Sigmoid colon (tissue), 4 donors: ENCODE measurements around the gene VPS13D.

ENCODE experiments used
- CTCF ChIP-seq, 4 experiments: fragments of 450-650 bp in 3 of 4; fragments of 200-600 bp in 1 of 4; IDR thresholded peaks; one replicate each; pipeline ENCODE4 v1.5.1; 2016 to 2019; ENCODE audit warnings: antibody characterized with exemption in 4 of 4, mild to moderate bottlenecking in 3 of 4, moderate library complexity in 2 of 4
- EP300 ChIP-seq, 4 donors: sonication (generic); formaldehyde crosslinking; IDR thresholded peaks; one replicate each; pipeline ENCODE4 v1.6.1; 2017; ENCODE audit warnings: antibody characterized with exemption in 4 of 4
- POLR2A ChIP-seq, 2 donors: fragments of 450-650 bp; IDR thresholded peaks; one replicate each; pipeline ENCODE4 v1.6.1; 2016; ENCODE audit warnings: antibody characterized with exemption in 2 of 2, mild to moderate bottlenecking in 2 of 2, moderate library complexity in 2 of 2
- POLR2AphosphoS5 ChIP-seq, 4 donors: sonication (generic); formaldehyde crosslinking; IDR thresholded peaks; one replicate each; pipeline ENCODE4 v1.6.1; 2017; ENCODE audit warnings: antibody characterized with exemption in 4 of 4

DNA sequence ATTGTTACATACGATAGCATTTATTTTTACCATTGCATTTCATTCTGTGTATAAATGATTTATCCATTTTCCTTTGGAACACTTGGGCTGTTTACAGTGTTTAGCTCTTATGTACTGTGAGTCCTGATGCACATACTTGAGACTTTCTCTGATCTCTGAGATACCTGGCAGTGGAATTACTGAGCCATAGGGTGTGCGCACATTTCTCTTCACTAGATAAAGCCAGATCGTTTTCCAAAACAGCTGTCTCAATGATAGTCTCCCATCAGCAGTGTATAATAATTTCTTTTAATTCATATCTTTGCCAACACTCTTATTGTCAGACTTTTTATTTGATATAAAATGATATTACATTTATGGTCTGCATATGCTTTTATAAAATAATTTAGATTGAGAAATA lies 66.2 kb downstream of the VPS13D start:
- TF ChIP-seq CTCF (IDR thresholded peaks at IDR 0.05) (no peak), POLR2AphosphoS5 (IDR thresholded peaks at IDR 0.05) (no peak), POLR2A (IDR thresholded peaks at IDR 0.05) (no peak), EP300 (IDR thresholded peaks at IDR 0.05) (no peak)
